Astrocyte (in vitro differentiated cells and primary cell): Measurements from ENCODE around the gene EED.

Experiments used
- CTCF ChIP-seq: IDR thresholded peaks from 2 replicates; pipeline ENCODE4 v1.5.1; 2011; ENCODE audit warnings: low read depth, mild to moderate bottlenecking, inconsistent platforms, low read length, moderate library complexity; ENCODE audit not compliant: insufficient read depth
- EZH2 ChIP-seq: IDR thresholded peaks from 2 replicates; pipeline ENCODE4 v1.6.1; 2012; ENCODE audit warnings: mild to moderate bottlenecking, low read length, inconsistent platforms; ENCODE audit not compliant: insufficient read depth

GRCh38 chr11:86265194-86265593 is 20.6 kb downstream of the EED start:
- TF ChIP-seq CTCF (no peak), EZH2 (no peak)
